Retinal pigment epithelial cell (primary cell): Measurements from ENCODE around the gene OR7G3.

Source experiments
- DNase-seq: peaks from one replicate; pipeline ENCODE4 v3.0.0-alpha.2; 2010; ENCODE audit warnings: low read depth
- H3K4me3 ChIP-seq: 2 replicates; pipeline ENCODE4 v1.5.1; 2011; ENCODE audit warnings: mild to moderate bottlenecking, low read length, control low read depth, moderate library complexity
- TF ChIP-seq, protein P1 (sequence below): conservative IDR thresholded peaks from 2 replicates; pipeline ENCODE4 v1.5.1; 2011; ENCODE audit warnings: low read depth, low read length, control low read depth, inconsistent platforms

Gene OR7G3

GRCh38 chr19:9126900-9127405, at the start of gene OR7G3:
OR7G3 (minus strand) TSS chr19:9126950; CDS start chr19:9126950, 0 bp downstream.
- no peak for DNase-seq
- no peak within 1 kb of the TSS for H3K4me3 ChIP-seq

DNA sequence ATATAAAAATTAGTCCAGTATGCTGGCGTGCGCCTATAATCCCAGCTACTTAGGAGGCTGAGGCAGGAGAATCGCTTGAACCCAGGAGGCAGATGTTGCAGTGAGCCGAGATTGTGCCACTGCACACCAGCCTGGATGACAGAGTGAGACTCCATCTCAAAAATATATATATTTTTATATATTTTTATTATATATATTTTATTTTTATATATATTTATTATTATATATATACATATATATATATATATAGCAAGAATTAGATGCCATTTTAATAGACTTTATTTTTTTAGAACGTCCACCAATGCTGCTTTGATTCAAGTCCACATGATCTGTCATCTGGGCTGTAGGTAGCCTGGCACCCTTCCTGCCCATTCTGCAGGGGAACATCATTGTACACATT, 48.6 kb upstream of the OR7G3 start:
- H3K4me3 ChIP-seq = no peak overlapping the region
- TF ChIP-seq, protein P1, sequence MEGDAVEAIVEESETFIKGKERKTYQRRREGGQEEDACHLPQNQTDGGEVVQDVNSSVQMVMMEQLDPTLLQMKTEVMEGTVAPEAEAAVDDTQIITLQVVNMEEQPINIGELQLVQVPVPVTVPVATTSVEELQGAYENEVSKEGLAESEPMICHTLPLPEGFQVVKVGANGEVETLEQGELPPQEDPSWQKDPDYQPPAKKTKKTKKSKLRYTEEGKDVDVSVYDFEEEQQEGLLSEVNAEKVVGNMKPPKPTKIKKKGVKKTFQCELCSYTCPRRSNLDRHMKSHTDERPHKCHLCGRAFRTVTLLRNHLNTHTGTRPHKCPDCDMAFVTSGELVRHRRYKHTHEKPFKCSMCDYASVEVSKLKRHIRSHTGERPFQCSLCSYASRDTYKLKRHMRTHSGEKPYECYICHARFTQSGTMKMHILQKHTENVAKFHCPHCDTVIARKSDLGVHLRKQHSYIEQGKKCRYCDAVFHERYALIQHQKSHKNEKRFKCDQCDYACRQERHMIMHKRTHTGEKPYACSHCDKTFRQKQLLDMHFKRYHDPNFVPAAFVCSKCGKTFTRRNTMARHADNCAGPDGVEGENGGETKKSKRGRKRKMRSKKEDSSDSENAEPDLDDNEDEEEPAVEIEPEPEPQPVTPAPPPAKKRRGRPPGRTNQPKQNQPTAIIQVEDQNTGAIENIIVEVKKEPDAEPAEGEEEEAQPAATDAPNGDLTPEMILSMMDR = no peak
- DNase-seq = no peak

More at GRCh38 chr19:9126900-9127405, at the start of gene OR7G3:
- TF ChIP-seq, protein P1 = no peak

DNA sequence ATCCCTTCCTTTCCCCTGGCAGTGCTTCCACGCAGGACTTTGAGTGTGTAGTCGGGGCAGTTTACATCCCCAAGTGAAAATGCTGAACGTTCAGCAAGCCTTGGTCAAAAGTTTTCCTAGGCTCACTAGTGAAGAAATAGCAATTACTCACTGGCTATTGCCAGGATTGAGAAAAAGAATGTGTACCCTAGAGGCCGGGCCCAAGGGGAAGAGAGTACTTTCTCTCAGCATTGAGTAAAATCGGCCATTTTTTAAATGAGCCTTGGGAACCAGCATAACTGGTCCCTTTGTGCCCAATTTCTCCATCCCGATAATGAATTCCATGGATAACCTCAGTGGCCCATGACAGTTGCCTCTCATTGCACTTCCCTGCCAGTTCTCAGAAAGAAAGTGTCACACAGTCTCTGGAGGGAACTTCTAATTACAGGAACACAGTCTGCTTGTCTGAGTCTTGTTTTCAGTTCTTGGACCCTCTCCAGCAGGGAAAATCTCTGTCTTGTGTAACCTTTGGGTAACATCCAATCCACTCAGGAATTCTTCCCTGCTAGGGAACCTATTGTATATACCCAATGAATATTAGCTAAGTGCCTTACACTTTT, 44.7 kb upstream of the OR7G3 start:
- no peak for DNase-seq
- TF ChIP-seq, protein P1 = no peak
- no peak overlapping the region for H3K4me3 ChIP-seq

- DNase-seq = no peak
- H3K4me3 ChIP-seq = no peak overlapping the region
- TF ChIP-seq, protein P1 = no peak
These were observed 40.1 kb upstream of the OR7G3 start for GRCh38 chr19:9166846-9167245.

GRCh38 chr19:9165261-9165660, 38.5 kb upstream of the OR7G3 start:
- DNase-seq = no peak
- TF ChIP-seq, protein P1 = no peak
- H3K4me3 ChIP-seq = no peak overlapping the region

- TF ChIP-seq, protein P1 = no peak
- no peak overlapping the region for H3K4me3 ChIP-seq
- no peak for DNase-seq
These were observed 34.7 kb upstream of the OR7G3 start for GRCh38 chr19:9161427-9161826.

GRCh38 chr19:9159891-9160290, 33.1 kb upstream of the OR7G3 start:
- DNase-seq = no peak
- no peak overlapping the region for H3K4me3 ChIP-seq
- TF ChIP-seq, protein P1 = no peak
